NCI-H1048 (cell line): ENCODE measurements around the gene CLSTN1.
A peak's percentile ranks its signal among the peaks of the same experiment; 100 is the strongest.
"Not testable (repeated sequence)": the region's sequence is repeated elsewhere in the genome, so short reads cannot be mapped to it uniquely, and the experiment has no call there.

ENCODE experiments used
- DNase-seq: peaks from one replicate; lab custom pipeline; 2025; lab: John Stamatoyannopoulos, UW

Gene CLSTN1

DNA sequence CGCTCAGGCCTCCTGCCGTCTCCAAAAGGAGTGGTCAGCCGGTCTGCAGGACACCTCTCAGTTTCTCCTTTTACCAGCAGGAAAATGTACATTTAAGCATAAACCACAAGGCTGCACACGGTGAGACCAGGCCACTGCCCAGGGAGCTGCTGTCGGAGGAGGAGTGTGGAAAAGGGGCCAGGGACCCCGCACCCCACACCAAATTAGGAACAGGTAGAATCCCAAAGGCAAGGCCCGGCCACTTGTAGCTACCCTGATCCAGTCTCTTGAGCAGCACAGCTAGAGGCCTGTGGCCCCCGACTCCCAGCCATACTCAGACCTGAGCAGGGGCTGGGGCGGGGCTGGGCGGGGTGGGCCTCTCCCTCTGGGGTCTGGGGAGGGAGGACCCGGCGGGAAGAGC lies 94.2 kb downstream of the CLSTN1 start:
- no peak for DNase-seq

DNA sequence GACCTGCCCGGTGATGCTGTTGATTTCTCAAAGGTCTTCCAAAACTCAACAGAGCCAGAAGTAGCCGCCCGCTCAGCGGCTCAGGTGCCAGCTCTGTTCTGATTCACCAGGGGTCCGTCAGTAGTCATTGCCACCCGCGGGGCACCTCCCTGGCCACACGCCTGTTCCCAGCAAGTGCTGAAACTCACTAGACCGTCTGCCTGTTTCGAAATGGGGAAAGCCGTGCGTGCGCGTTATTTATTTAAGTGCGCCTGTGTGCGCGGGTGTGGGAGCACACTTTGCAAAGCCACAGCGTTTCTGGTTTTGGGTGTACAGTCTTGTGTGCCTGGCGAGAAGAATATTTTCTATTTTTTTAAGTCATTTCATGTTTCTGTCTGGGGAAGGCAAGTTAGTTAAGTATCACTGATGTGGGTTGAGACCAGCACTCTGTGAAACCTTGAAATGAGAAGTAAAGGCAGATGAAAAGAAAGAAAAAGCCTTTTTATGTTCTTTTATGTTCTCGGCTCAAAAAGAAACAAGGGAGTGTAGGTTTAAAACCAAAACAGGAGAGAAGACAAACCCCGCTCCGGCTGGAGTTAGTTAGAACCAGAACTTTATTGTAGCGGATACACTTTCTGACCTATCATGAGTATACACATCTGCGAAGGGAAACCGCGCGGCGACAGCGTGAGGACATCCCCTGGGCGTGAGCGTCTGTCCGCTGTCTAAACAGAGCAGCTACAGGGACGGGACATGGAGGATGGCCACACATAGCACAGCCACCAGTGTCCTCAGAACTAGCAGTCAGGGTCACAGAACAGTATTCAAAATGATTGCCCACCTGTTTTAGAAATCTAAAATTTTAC lies 95.1 kb downstream of the CLSTN1 start:
- DNase-seq: no peak

DNA sequence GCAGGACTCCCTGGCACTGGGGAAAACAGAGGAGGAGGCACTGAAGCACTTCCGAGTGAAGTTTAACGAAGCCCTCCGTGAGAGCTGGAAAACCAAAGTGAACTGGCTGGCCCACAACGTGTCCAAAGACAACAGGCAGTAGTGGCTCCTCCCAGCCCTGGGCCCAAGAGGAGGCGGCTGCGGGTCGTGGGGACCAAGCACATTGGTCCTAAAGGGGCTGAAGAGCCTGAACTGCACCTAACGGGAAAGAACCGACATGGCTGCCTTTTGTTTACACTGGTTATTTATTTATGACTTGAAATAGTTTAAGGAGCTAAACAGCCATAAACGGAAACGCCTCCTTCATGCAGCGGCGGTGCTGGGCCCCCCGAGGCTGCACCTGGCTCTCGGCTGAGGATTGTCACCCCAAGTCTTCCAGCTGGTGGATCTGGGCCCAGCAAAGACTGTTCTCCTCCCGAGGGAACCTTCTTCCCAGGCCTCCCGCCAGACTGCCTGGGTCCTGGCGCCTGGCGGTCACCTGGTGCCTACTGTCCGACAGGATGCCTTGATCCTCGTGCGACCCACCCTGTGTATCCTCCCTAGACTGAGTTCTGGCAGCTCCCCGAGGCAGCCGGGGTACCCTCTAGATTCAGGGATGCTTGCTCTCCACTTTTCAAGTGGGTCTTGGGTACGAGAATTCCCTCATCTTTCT lies 96.7 kb downstream of the CLSTN1 start:
- DNase-seq: no peak

DNA sequence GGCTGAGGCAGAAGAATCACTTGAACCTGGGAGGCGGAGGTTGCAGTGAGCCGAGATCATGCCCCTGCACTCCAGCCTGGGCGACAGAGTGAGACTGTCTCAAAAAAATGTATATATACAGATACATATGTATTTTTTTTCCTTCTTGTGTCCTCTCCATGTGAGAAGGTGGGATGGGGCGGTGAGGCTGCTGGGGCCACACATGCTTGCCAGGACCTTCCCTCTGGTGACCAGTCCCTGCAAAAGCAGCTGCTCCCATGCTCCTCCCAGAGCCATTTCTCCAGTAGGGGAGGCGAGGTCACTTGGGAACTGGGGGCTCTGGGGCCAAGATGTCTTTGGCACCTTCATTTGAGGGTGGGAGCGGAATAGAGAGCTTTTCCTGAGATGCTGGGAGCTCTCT lies 97.4 kb downstream of the CLSTN1 start:
- DNase-seq: no peak

DNA sequence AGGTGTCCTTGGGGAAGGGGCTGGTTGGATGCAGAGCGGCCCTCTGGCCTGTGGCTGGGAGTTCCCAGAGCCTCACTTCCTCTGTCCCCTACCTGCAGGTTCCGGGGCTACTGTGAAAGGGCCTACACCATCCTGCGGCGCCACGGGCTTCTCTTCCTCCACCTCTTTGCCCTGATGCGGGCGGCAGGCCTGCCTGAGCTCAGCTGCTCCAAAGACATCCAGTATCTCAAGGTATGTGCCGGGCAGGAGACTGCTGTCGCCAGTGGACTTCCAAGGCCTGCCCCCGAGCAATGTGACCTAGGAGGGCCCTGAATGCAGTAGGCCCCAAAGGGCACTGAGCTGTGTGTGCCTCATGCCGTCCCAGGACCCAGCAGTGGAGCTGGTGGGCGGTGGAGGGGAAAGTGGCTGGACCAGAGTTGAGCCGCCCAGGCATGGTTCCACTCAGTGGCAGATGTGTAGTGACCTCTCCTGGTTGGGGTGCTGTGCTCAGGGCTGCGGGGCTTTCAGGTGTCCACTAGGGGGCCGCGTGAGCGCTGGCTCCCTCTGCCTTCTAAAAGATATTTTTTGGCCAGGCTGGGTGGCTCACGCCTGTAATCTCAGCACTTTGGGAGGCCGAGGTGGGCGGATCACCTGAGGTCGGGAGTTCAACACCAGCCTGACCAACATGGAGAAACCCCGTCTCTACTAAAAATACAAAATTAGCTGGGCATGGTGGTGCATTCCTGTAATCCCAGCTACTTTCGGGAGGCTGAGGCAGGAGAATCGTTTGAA lies 98.9 kb downstream of the CLSTN1 start:
- no peak for DNase-seq

DNA sequence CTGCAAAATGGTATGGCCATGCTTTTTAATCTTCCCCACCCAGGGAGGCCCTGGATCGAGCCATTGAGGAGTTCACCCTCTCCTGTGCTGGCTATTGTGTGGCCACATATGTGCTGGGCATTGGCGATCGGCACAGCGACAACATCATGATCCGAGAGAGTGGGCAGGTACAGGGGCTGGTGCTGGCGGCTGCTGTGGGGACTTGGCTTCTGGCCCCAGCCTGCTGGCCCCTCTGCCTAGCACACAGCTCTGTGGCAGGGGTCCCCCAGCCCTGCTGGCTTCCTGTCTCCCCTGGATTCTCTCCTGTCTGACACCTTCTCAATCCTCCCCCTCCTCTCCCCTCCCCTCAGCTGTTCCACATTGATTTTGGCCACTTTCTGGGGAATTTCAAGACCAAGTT lies 99.8 kb downstream of the CLSTN1 start:
- no peak for DNase-seq

DNA sequence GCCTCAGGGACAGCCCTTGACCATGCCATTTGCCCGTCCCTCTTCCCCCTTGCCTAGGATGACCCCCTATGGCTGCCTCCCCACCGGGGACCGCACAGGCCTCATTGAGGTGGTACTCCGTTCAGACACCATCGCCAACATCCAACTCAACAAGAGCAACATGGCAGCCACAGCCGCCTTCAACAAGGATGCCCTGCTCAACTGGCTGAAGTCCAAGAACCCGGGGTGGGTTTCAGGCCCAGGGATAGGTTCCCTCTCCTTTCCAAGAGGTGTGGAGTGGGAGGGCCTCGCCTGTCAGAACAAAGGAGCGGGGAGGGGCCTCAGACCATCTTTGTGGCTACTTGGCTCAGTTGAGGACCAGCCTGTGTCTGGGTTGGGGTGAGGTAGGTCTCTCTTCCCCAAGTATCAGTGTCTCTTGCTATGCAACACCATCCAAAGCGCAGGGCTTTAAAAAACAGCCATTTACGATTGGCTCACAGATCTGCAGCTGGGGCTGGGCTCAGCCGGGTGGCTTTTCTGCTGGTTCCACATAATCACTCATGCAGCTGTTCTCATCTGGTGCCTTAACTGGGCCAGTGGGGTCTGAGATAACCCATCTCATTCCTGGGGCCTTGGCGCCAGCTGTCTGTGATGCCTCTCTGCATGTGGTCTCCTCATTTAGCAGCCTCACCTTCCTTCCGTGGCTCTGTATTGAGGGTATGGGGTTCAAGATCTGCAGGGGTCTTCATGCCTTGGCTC lies 100.5 kb downstream of the CLSTN1 start:
- DNase-seq: no peak

DNA sequence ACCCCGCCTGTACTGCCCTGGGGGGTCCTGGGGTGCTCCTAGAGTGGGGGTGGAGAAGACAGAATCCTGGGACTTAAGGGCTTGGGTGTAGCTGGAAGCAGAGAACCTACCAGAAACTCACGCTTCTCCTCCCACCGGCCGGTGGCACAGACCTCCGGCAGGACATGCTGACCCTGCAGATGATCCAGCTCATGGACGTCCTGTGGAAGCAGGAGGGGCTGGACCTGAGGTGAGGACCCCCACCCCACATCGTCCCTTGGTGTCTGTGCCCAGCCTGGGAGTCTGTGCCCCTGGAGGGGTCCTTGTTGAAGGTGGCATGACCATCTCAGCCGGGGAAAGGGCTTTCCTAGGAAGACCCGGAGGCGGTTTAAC lies 101.4 kb downstream of the CLSTN1 start:
- no peak for DNase-seq

DNA sequence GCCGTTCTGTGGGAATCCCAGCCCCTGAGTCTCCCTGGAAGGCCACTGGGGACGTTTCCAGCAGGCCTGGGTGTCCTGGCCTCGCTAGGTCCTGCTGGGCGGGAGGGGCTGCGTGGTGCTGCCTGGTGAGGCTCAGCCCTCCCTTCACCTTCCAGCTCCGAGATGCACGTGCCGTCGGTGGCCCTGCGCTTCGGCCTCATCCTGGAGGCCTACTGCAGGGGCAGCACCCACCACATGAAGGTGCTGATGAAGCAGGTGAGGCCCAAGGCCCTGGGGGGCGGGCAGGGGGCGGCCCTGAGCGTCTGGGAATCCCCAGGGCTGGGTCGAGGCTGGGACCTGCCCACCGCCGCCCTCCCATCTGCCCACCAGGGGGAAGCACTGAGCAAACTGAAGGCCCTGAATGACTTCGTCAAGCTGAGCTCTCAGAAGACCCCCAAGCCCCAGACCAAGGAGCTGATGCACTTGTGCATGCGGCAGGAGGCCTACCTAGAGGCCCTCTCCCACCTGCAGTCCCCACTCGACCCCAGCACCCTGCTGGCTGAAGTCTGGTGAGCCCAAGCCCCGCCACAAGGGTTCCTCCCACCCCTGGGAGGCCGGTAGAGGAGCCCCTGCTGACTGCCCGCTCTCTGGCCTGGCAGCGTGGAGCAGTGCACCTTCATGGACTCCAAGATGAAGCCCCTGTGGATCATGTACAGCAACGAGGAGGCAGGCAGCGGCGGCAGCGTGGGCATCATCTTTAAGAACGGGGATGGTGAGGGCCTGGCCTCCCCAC lies 102.0 kb downstream of the CLSTN1 start:
- DNase-seq: peak; percentile 20

DNA sequence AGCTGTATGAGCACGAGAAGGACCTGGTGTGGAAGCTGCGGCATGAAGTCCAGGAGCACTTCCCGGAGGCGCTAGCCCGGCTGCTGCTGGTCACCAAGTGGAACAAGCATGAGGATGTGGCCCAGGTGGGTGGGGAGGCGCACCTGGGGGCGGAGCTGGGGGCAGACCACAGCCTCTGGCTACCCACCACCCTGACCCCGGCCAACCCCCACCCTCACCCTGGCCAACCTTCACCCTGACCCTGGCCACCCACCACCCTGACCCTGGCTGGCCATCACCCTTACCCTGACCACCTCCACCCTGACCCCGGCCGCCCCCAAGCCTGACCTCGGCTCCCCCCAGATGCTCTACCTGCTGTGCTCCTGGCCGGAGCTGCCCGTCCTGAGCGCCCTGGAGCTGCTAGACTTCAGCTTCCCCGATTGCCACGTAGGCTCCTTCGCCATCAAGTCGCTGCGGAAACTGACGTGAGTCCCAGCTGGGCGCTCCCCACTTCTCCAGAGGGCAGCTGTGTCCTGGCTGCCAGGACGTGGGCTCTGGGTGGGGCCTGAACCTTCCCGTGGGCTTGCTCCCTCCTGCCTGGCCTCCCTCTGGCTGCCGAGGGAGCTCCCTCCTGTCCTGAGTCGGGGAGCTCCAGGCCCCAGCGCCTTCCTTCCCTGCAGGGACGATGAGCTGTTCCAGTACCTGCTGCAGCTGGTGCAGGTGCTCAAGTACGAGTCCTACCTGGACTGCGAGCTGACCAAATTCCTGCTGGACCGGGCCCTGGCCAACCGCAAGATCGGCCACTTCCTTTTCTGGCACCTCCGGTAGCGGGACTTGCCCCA lies 102.8 kb downstream of the CLSTN1 start:
- no peak for DNase-seq

DNA sequence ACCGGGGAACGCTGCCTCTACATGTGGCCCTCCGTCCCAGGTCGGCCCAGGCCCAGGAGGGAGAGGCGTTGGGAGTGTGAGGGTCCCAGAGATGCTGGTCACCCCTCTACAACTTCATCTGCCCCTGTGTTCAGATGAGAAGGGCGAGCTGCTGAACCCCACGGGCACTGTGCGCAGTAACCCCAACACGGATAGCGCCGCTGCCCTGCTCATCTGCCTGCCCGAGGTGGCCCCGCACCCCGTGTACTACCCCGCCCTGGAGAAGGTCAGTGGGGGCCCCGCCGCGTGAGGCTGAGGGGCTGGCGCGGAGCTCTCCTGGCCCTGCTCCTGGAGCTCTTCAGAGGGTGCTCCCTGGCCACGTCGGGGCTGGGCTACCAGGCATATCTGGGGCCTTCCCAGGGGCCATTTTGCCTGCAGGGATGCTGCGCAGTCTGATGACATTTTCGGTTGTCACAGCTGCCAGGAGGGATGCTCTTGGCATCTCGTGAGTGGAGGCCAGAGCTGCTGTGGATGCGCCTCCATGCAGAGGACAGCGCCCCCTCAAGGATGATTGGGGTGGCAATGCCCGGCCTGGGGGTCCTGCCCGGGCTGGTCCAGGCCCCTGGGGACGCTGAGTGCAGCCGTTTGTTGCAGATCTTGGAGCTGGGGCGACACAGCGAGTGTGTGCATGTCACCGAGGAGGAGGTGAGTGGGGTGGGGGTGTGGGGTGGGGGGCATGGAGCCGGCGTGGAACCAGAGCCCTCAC lies 103.6 kb downstream of the CLSTN1 start:
- no peak for DNase-seq

DNA sequence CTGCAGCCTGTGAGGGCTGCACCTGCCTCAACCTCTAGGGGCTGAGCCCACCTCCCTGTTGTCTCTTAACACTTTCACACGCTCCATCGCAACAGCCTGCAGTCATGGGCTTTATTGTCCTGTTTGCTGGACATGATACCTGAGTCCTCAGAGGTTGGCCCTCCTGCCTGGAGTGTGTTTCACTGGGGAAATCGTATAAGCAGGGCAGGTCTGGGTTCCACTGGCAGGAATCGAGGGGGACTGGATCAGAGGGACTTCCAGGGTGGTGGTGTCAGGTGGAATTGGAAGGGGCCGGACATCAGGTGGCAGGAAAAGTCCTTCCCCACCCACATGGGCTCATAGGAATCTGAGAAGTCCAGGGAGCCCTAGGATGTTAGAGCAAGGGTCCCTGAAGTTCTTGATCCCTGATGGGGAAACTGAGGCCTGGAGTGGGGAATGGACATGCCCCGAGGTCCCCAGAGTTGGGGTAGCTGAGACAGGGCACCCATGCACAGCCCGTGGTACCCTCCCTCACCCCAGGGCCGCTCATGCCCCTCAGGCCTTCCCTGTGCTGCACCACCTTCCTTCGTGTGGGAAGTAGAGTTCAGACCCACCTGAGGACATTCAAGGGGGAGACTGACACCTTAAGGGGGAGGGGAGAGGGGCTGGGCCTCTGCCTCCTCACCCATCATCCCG lies 105.6 kb downstream of the CLSTN1 start:
- DNase-seq: no peak

DNA sequence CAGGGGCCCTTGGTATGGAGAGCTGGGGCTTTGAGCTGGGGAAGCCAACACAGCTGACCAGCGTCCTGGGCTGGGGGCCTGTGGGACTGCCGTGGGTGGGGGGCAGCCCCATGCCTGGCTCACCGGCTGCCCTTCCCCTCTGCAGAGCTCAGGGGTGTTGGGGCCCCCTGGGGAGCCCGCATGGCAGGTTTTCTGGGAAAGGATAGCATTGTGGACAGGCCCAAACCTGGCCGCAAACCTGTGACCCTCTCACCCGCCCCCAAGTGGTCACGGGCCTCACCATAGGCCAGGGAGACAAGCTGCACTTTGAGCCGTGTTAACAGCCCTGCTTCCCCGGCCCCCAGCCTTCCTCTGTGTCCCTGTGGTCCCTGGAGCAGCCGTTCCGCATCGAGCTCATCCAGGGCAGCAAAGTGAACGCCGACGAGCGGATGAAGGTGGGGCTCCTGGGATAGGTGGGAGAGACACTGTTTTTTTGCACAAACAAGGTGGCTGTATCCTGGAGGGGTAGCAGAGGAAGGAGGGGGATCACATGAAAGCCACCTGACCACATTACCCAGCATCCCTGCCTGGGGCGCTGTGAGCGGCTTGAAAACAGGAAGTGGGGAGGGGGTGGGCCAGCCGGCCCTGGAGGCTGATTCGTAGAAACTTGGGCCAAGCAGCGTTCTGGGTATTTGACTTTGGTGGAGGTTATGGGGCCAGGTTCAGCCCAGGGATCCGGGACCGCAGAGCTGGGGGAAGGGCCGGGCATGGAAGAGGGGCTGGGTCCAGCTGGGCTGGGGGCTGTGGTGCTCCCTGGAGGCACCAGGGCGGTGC lies 106.4 kb downstream of the CLSTN1 start:
- no peak for DNase-seq

DNA sequence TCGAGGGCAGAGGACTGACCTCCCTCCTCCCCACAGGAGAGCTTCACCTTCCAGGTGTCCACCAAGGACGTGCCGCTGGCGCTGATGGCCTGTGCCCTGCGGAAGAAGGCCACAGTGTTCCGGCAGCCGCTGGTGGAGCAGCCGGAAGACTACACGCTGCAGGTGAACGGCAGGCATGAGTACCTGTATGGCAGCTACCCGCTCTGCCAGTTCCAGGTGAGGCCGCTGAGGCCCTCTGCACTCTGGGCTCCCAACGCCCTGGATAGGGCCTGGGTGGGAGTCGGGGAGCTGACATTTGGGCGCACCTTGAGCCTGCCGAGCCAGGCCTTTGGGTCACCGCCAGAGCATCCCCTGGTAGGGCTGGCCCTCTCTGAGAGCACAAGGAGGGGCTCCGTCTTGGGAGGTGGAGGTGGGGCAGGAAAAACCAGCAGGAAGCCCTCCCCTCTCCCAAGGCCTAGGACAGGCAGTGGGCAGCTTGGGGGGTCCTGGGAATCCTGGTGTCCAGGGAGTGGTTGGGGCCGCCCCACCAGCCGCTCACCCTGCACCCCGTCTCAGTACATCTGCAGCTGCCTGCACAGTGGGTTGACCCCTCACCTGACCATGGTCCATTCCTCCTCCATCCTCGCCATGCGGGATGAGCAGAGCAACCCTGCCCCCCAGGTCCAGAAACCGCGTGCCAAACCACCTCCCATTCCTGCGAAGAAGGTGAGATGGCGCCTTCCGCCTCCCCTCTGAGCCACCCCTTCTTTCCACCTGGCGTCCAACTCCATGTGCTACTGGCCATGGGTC lies 107.2 kb downstream of the CLSTN1 start:
- no peak for DNase-seq

DNA sequence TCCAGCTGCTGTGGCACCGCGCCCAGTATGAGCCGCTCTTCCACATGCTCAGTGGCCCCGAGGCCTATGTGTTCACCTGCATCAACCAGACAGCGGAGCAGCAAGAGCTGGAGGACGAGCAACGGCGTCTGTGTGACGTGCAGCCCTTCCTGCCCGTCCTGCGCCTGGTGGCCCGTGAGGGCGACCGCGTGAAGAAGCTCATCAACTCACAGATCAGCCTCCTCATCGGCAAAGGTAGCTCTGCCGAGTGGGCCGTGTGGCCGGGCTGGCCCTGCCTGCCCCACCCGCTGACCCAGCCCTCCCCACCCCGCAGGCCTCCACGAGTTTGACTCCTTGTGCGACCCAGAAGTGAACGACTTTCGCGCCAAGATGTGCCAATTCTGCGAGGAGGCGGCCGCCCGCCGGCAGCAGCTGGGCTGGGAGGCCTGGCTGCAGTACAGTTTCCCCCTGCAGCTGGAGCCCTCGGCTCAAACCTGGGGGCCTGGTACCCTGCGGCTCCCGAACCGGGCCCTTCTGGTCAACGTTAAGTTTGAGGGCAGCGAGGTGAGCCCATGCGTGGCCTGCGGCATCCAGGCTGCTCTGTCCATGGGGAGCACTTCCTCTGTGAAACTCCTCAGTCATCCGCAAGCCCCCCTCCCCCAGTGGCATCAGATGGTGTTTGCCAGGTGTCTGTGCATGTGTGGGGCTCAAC lies 108.1 kb downstream of the CLSTN1 start:
- no peak for DNase-seq

DNA sequence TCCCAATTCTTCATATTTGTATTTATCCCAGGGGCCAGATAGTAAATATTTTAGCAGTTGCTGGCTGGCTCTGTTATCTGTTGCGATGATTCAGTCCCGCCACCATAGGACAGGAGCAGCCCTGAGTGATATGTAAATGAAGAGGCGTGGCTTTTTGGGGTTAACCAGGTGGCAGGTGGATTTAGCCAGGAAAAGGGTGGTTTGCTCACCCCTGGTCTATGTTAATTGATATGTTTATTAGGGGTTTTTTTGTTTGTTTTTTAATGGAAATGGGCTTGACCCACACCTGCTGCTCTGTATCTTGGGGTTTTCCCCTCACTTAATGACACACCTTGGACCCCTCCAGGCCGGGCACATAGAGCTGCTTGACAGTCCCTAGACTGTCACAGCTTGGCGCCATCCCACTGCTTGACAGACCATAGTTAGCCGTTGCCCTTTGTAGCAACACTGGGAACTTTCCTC lies 109.5 kb downstream of the CLSTN1 start:
- no peak for DNase-seq

DNA sequence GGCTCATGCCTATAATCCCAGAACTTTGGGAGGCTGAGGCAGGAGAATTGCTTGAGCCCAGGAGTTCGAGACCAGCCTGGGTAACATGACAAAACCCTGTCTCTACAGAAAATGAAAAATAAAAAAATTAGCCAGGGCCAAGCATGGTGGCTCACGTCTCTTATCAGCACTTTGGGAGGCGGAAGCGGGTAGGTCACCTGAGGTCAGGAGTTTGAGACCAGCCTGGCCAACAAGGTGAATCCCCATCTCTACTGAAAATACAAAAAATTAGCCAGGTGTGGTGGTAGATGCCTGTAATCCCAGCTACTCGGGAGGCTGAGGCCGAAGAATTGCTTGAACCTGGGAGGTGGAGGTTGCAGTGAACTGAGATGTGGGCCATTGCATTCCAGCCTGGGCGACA lies 111.0 kb downstream of the CLSTN1 start:
- DNase-seq: not testable (repeated sequence)
